ENCODE measurements around the gene GPR137B. TPM values are rescaled to one million over a fixed set of nuclear protein-coding genes. Genes with fewer than 3 reads are reported as not detected.

The GPR137B gene
- polyA plus RNA-seq, 3 donors, result 35.8 to 40.5 (median 38.8) TPM

DNA sequence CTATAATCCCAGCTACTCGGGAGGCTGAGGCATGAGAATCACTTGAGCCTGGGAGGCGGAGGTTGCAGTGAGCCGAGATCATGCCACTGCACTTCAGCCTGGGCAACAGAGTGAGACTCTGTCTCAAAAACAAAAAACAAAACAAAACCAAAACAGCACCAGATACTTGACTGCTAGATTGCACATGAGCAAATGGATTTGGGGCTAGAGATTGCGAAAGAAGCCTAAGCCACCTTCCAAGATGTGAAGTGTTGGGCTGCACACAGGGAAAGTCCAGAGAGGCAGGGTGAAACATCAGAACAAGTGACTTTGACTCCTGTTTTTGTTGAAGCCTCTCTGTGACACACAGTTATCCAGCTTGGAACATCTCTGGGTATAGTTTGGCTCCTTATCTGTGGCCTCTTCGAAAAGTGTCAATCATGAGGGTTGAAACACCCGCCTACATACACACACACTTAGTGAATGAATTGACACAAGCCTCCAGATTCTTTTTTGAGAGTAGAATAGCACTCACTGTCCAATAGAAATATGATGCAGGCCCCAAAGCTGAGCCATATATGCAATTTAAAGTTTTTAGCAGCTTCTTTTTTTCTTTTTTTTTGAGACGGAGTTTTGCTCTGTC is 34.2 kb upstream of the GPR137B start:
- DNase-seq (ENCODE audit: extremely low read depth in 1 of 11, low read depth in 9 of 11, low spot score in 4 of 11), result no peak

DNA sequence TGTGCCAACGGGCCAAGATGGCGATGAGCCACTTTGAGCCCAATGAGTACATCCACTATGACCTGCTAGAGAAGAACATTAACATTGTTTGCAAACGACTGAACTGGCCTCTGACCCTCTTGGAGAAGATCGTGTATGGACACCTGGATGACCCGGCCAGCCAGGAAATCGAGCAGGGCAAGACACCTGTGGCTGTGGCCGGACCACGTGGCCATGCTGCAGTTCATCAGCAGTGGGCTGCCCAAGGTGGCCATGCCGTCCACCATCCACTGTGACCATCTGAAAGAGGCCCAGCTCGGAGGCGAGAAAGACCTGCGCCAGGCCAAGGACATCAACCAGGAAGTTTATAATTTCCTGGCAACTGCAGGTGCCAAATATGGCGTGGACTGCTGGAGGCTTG is 32.2 kb upstream of the GPR137B start:
- DNase-seq (ENCODE audit: extremely low read depth in 1 of 11, low read depth in 9 of 11, low spot score in 4 of 11), result no peak

DNA sequence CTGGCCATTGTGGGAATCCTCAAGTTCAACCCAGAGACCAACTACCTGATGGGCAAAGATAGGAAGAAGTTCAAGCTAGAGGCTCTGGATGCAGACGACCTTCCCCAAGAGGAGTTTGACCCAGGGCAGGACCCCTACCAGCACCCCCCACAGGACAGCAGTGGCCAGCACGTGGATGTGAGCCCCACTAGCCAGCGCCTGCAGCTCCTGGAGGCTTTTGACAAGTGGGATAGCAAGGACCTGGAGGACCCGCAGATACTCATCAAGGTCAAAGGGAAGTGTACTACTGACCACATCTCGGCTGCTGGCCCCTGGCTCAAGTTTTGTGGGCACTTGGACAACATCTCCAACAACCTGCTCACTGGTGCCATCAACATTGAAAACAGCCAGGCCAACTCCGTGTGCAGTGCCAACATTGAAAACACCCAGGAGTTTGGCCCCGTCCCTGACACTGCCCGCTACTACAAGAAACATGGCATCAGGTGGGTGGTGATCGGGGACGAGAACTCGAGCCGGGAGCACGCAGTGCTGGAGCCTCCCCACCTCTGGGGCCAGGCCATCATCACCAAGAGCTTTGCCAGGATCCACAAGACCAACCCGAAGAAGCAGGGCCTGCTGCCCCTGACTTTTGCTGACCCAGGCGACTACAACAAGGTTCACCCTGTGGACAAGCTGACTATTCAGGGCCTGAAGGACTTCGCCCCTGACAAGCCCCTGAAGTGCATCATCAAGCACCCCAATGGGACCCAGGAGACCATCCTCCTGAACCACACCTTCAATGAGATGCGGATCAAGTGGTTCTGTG is 30.6 kb upstream of the GPR137B start:
- DNase-seq (ENCODE audit: extremely low read depth in 1 of 11, low read depth in 9 of 11, low spot score in 4 of 11), result no peak

DNA sequence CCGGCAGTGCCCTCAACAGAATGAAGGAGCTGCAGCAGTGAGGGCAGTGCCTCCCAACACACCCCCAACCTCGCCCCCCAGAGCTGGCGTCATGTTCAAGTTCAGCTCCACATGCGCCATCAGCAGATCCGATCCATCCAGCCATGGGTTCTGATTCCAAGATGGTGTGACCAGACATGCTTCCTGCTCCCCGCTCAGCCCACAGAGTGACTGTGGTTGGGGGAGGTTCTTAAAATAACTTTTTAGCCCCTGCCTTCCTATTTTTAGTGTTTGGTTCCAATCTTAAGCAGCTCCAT is 30.1 kb upstream of the GPR137B start:
- DNase-seq (ENCODE audit: extremely low read depth in 1 of 11, low read depth in 9 of 11, low spot score in 4 of 11), result no peak

DNA sequence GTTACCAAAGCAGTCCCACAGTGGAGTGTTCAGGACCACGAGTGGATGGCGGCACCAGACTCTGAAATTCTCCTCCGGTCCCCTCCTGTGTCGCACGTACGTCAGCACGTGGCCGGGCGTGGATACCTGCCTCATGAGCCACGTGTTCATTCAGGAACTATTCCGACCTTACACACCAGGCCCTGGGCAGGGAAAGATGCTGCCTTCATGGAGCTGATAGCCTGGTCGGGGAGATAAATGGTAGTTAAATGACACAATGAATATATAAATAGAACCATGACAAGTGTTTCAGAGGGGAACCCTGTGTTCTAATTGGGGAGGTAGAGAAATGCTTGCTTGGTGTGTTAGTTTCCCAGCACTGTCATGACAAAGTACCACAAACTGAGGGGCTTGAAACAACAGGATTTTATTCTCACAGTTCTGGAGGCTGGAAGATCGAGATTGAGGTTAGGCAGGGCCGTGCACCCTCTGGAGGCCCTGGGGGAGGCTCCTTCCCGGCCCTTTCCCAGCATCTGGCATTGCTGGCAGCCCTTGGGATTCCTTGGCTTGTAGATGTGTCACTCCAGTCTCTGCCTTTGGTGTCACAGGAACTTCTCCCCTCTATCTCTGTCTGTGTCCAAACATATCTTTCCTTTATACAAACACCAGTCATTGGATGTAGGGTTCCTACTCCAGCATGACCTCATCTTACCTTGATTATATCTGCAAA is 28.9 kb upstream of the GPR137B start:
- DNase-seq (ENCODE audit: extremely low read depth in 1 of 11, low read depth in 9 of 11, low spot score in 4 of 11), result no peak

DNA sequence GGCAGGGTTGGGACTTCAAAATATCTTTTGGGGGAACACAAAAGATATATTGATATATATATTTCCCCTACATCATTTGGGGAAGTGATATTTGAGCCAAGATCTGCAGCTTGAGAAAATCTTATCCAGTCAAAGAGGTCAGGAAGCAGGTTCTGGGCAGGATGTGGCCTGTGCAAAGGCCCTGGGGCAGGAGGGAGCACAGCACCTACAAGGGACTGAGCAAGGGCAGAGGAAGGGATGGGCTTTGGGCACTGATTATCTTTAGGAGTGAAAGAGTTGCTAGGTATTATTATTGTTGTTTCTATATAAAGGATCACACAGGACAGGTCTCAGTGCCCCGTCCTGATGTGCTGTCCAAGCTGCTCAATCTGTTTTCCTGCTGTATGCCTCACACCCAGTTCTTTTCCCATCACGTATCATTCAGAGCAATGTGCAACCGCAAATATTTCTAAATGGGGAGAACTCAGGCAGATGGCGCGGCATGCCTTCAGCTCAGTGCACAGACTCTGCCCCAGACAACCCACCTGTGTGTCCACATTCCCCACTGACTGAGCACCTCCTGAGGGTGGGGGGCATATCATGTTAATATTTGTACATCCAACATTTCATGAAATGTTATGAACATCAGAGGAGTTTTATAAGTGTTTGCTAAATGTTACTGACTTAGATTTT is 28.1 kb upstream of the GPR137B start:
- DNase-seq (ENCODE audit: extremely low read depth in 1 of 11, low read depth in 9 of 11, low spot score in 4 of 11), result no peak

DNA sequence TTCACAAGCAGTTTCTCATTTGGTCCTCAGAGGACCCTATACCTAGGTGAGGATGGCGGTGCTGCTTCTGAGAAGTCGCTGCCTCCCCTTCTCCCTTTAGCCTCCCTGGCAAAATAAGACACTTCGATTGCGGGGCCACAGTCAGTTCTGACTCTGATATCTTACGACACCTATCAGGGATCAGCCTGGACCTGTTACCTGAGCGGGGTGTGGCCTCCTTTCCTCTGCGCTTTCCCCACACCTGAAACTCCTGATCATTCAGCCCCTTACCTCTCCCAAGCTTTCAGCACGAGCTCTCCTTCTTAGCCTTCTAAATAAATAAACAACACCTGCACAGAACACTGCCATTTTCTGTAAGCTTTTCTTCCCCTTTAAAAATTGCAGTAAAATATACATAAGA is 24.6 kb upstream of the GPR137B start:
- DNase-seq (ENCODE audit: extremely low read depth in 1 of 11, low read depth in 9 of 11, low spot score in 4 of 11), result no peak

DNA sequence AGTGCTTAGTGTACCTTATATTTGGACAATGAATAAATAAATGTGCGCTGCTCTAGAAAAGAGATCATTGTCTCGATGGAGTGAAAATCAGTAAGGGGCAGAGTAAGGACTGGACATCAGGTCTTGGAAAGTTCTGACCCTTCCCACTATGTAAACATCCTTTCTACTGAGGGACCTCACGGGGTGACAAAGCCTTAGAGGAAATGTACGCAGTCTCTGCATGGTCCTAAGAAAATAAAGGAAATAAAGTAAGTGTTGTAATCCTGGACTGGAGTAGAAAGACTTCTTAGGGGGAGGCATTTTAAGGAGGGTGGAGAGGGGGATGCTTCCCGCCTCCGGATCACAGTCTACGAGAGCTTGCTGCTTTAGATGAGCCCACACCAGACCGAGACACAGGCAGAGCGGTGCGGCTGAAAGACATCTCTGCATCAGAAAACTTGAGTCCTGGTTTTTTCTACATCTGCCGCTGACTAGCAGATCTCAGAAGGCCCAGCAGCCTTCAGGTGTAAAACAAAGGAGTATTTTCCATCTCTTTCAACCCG is 22.3 kb upstream of the GPR137B start:
- DNase-seq (ENCODE audit: extremely low read depth in 1 of 11, low read depth in 9 of 11, low spot score in 4 of 11), result no peak

DNA sequence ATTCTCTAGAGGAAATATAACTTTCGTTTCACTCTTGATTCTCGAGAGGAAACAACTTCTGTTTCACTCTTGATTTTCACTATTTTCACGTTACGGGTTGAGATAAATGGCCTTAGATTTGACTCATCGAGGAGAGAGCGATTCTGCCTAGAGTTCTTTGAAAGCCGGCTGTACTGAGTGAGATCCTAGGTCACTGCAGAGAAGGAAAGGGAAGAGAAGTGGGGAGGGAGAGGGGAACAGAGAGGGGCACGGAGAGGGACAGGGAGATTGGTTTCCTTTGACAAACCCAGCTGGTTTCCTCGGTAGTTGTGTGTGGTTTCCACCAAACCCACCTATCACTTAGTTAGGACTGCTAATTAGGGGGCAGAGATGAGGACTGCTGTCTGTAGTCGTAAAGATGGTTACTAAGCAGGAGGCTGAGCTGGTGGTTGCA is 21.6 kb upstream of the GPR137B start:
- no peak for DNase-seq (ENCODE audit: extremely low read depth in 1 of 11, low read depth in 9 of 11, low spot score in 4 of 11)

DNA sequence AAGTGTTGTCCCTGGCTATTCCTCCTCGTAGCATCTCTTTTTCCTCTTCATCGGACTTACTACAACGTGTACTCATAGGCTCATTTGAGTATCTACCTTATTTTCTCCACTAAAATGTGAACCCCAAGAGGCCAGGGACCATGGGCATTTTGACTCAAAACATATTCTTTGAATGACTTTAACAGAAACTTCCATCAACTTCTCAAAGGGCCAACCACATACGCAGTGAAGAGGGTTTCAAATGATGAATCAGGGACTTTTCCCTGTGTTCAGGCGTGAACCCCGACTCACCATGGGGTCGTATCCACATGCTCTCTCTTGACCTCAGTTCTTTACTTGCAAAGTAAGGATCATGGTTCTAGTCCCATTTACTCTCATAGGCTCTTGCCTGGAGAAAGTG is 20.2 kb upstream of the GPR137B start:
- no peak for DNase-seq (ENCODE audit: extremely low read depth in 1 of 11, low read depth in 9 of 11, low spot score in 4 of 11)

DNA sequence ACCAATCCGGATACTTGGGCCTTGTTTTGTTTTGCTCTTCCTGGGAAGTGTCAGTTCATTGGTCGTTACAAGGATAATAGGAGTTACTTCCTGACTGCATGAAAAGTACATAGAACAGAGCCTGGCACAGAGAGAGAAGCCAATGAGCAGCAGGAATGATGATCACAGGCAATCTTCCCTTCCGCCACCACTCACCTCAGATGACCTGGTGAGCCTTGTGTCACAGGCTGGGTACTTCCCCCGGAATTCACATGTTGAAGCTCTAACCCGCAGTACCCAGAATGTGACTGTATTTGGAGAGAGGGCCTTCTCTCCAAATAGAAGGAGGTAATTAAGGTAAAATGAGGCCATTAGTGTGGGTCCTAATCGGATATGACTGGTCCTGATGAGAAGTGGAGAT is 18.8 kb upstream of the GPR137B start:
- no peak for DNase-seq (ENCODE audit: extremely low read depth in 1 of 11, low read depth in 9 of 11, low spot score in 4 of 11)

DNA sequence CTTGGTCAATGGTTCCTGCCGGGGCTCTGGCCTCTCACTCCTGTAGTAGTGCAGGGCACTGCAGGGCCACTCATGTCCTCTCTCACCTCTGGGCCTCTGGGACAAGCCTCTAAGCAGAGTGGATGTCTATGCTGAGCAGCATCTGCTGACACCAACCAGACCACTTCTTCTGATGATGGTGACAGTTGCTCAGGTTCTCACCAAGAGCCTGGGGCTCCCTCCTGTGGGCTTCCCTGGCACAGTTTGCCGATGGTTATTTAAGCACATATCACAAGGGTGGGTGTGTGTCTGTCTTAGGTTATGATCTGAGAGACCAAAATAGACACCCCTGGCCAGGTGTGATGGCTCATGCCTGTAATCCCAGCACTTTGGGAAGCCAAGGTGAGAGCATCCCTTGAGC is 17.4 kb upstream of the GPR137B start:
- DNase-seq (ENCODE audit: extremely low read depth in 1 of 11, low read depth in 9 of 11, low spot score in 4 of 11), result no peak

DNA sequence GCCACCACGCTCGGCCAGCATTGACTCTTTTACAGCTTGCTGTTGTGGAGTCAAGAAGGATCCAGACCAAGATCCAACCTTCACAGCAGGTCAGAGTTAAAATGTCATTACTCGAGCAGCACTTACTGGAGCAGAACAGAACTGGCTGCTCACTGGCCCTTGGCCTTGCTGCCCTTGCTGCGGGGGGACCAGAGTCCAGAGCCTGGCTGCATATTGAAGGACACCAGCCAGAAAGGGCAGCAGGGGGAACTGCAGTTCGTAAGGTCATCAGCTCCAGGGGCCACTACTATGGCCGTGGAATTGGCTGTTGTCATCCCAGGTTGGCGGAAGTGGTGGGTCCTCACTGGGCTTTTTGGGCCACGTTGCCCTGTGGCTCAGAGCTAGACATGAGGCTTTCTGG is 15.3 kb upstream of the GPR137B start:
- DNase-seq (ENCODE audit: extremely low read depth in 1 of 11, low read depth in 9 of 11, low spot score in 4 of 11), result no peak

DNA sequence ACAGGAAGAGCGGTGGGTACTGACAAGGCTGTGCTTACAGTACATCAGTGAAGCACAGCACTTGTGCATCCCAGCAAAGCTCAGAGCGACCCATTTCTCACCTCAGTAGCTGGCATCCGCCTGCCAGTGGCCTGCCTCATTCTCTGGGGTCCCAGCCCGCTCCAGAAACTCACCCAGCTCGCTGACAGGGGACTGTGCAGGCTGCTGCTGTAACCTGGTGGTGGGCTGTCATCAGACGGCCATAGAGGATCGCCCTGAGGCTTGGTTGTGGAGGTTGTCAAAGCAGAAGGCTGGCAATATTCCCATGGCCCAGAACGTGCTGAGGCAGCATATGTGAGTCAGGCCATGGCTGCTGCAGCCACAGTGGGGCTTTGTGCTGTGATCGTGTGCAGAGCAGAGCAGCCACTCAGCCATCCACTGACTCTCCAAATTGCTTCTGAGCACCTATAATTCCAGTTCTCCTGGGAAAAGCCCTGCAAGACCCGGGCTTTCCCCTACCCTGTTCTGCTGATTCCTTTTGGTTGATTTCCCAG is 13.6 kb upstream of the GPR137B start:
- DNase-seq (ENCODE audit: extremely low read depth in 1 of 11, low read depth in 9 of 11, low spot score in 4 of 11), result no peak

DNA sequence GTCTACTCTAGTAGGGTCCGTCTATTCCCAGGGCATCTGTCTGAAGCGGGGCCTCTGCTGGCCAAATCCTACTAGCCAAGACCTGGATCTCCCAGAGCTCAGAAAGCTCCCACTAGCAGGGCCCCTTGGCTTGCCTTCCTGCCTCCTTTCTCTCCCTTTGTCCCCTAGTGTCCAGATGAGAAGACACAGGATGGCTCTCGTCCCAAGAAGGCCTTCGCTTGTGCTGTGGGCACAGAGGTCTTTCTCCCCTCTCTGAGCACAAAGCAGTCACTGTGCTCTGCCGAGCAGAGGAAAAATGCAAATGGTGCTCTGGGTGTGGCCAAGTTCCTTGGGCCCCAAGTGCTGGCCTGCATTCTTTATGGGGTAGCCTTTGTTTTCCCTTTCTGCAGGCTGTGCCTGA is 13.0 kb upstream of the GPR137B start:
- no peak for DNase-seq (ENCODE audit: extremely low read depth in 1 of 11, low read depth in 9 of 11, low spot score in 4 of 11)

DNA sequence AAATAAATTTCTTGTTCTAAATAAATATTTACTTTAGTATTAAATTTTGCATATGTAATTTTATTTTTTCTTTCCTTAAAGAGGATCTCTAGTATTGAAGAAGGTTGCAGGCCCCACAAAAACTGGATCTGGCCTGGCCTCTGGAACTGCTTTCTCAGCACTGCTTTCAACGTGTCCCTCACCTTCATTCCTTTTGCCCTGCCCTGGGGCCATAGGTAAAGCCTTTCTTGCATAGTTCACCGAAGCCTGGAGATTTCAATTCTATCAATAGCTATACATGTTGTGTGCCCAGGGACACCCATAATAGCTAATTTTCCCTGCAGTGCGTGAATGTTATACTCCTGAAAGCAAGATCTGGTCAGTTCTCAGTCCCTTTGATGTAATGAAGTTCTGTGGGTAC is 12.0 kb upstream of the GPR137B start:
- DNase-seq (ENCODE audit: extremely low read depth in 1 of 11, low read depth in 9 of 11, low spot score in 4 of 11), result no peak

DNA sequence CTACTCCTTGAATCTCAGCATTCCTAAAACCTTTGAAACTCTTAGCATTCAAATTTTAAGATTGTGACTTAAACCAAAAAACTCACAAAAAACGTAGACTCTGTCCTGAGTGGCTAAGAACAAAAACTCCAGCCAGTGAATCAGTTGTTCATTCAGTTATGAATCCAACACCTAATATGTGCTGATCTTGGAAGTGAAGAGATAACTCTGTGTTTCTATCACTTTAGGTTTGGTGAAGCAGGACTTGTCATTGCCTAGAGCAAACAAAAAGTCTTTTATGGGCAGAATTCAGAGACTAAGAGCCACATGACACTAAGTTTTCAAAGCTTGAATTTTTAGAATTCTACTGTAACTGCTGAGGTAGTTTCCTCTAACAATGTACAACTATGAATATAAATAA is 10.4 kb upstream of the GPR137B start:
- no peak for DNase-seq (ENCODE audit: extremely low read depth in 1 of 11, low read depth in 9 of 11, low spot score in 4 of 11)

DNA sequence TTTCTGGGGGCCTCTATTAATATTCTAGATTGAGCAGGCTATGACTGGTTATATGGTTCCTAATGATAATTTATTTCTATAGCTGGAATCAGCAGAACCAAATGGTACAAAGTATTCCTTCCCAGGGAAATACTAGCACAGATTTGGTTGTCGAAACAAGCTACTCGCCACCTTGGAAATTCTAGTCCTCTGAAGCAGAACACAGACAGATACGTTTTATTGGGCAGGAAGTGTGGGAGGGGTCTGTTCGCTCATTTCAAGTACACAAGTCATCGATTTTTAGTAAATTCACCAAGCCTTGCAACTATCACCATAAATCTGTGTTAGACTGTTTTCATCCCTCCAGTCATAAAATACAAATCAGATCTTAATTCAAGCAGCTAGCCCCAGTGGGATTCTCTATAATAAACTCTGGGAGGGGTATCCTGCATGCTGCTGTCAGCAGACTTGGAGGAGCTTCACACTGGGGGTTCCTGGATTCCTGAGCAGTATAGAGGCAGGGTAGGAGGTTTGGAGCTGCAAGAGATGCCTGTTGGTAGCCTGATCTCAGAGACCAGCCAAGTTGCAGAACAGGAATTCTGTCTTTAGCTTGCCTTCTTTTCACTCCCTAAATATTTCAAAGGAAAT is 9.8 kb upstream of the GPR137B start:
- DNase-seq (ENCODE audit: extremely low read depth in 1 of 11, low read depth in 9 of 11, low spot score in 4 of 11), result no peak

DNA sequence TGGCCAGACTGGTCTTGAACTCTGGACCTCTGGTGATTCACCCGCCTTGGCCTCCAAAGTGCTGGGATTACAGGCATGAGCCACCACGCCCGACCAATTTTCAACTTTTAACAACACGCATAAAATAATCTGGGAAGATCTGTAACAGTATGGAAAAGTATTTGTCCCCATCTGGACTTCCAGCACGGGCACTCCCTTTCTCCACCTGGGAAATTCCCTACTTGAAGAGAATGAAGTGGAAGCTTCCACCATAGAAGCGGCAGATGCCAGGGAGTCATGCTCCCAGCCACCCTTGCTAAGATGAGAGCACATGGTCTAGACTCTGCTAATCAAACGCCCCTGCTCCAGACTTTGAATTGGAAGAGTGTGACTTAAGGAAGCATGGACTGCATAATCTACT is 9.0 kb upstream of the GPR137B start:
- DNase-seq (ENCODE audit: extremely low read depth in 1 of 11, low read depth in 9 of 11, low spot score in 4 of 11), result no peak

Data from renal cortex interstitium (tissue), 11 donors.